ENCODE data around the gene DUSP5. TPM values are rescaled to one million over a fixed set of nuclear protein-coding genes. Genes with fewer than 3 reads are reported as not detected.
A peak's percentile ranks its signal among the peaks of the same experiment; 100 is the strongest.
"Not testable (repeated sequence)": the region's sequence is repeated elsewhere in the genome, so short reads cannot be mapped to it uniquely, and the experiment has no call there.

DUSP5 gene
- total RNA-seq, 6 donors from 2014 or later: 1.0 to 19.3 (median 10.0) TPM

DNA sequence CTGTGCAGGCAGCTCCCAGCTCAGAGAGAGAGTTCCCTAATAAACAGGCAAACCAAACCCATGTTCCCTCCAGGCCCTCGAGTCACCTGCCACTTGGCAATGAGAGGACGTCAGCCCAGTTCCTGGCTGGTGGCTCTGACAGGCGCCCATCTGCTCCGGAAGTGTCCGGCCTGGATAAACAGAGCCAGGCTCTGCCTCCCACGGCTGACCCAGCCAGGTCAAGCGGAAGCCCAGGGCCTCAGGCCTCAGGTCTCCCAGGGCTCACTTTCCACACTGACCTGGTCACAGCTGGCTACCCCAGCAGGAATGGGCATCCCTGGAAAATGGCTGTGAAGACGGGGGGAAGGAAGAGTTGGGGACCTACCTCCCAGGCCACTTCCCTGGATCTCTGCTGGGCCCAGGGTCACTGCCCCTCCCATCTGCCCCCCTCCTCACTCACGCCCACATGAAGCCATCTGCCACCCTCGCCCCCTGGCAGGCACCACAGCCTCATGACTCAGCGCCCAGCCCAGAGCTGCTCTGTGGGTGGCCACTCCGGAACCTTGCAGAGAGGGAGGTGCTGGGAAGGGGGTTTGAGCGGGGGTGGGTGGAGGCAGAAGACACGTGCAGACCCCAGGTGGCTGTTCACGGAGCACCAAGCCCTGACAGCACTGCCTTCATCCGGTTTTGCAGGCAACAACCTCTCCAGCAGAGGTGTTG is 37.4 kb upstream of the DUSP5 start:
- no peaks in the 10 kb centered on the region for H3K9me3 ChIP-seq
- 49 to 71% methylated on average over 1 to 14 of the region's 16 CpGs for WGBS, 2 donors
- H3K4me1 ChIP-seq: peaks cover 0 to 15% (median 9%) of the 10 kb centered on the region in 4 donors
- peak overlapping the region in 2 of 4 donors; percentile 21 to 46 for H3K27ac ChIP-seq
- ATAC-seq (ENCODE audit: low FRiP score in 2 of 2) (peak in 1 of 2 donors; percentile 16), DNase-seq (peak in 1 of 2 donors; percentile 31)
- no peaks in the 10 kb centered on the region for H3K27me3 ChIP-seq
- no peaks in the 10 kb centered on the region for H3K36me3 ChIP-seq
- TF ChIP-seq CTCF (IDR thresholded peaks at IDR 0.05) (no peak), POLR2AphosphoS5 (IDR thresholded peaks at IDR 0.05) (peak in 1 of 2 donors; percentile 54), EP300 (IDR thresholded peaks at IDR 0.05) (no peak)
- H3K4me3 ChIP-seq: no peak overlapping the region

DNA sequence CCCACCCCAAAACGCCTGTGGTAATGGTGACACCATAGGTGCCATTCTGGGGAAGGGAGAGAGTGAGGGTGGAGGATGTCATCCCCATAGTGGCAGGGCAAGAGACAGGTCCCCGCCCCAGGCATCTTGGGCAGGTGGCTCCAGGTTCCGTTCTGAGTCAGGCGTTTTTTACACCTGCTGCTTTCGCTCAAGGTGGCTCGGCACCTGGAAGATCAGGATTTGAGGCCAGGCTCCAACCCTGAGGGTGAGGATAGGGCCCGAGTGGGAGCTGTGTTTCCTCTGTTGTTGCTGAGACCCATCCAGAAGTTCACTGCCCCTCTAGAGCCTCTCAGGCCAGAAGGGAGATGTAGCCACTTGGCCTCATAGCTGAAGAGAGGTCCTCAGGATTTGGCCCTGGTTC is 36.6 kb upstream of the DUSP5 start:
- 86 to 91% methylated on average over 7 of the region's 7 CpGs for WGBS, 2 donors
- H3K9me3 ChIP-seq: no peaks in the 10 kb centered on the region
- DNase-seq (peak in 1 of 2 donors; percentile 12), ATAC-seq (ENCODE audit: low FRiP score in 2 of 2) (no peak)
- no peak for TF ChIP-seq POLR2AphosphoS5 (IDR thresholded peaks at IDR 0.05)
- TF ChIP-seq CTCF (IDR thresholded peaks at IDR 0.05): no peak
- TF ChIP-seq EP300 (IDR thresholded peaks at IDR 0.05): no peak
- no peak for TF ChIP-seq POLR2A (IDR thresholded peaks at IDR 0.05)
- H3K4me1 ChIP-seq: peaks cover 0 to 13% (median 9%) of the 10 kb centered on the region in 4 donors
- no peak overlapping the region for H3K27ac ChIP-seq
- no peak overlapping the region for H3K4me3 ChIP-seq
- H3K27me3 ChIP-seq: no peaks in the 10 kb centered on the region
- no peaks in the 10 kb centered on the region for H3K36me3 ChIP-seq

DNA sequence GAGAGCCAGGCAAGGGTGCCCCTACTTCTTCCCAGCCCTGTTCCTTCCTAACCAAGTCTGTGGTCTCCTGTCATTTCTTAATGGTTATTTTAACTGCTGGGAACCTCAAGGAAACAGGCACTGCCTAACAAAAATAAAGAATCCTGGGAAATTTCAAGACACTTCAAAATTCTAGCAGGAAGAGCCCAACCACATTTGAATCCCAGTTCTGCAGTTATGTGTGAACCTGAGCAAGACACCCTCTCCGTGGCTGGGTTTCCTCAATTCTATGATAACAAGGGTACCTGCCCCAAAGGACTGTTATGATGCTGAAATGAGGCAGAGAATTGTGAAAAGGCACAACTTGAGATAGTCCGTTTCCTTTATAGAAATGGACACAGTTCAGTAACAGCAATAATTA is 36.2 kb upstream of the DUSP5 start:
- DNase-seq (no peak), ATAC-seq (ENCODE audit: low FRiP score in 2 of 2) (no peak)
- Histone ChIP-seq H3K27me3 (no peaks in the 10 kb centered on the region), H3K4me1 (peaks cover 0 to 12% (median 9%) of the 10 kb centered on the region in 4 donors), H3K27ac (no peak overlapping the region), H3K9me3 (no peaks in the 10 kb centered on the region), H3K36me3 (no peaks in the 10 kb centered on the region), H3K4me3 (no peak overlapping the region)
- TF ChIP-seq CTCF (IDR thresholded peaks at IDR 0.05) (no peak), POLR2A (IDR thresholded peaks at IDR 0.05) (no peak), POLR2AphosphoS5 (IDR thresholded peaks at IDR 0.05) (no peak), EP300 (IDR thresholded peaks at IDR 0.05) (no peak)
- WGBS, 2 donors: 66 to 72% methylated on average over 2 of the region's 2 CpGs

- no peak for ATAC-seq (ENCODE audit: low FRiP score in 2 of 2)
- no peaks in the 10 kb centered on the region for H3K36me3 ChIP-seq
- H3K27me3 ChIP-seq: no peaks in the 10 kb centered on the region
- H3K27ac ChIP-seq: no peak overlapping the region
- no peak overlapping the region for H3K4me3 ChIP-seq
- peaks cover 0 to 12% (median 9%) of the 10 kb centered on the region in 4 donors for H3K4me1 ChIP-seq
- no peaks in the 10 kb centered on the region for H3K9me3 ChIP-seq
- WGBS, 2 donors: 90 to 93% methylated on average over 19 of the region's 19 CpGs
- peak in 1 of 2 donors; percentile 6 for DNase-seq
- TF ChIP-seq EP300 (IDR thresholded peaks at IDR 0.05) (no peak), POLR2AphosphoS5 (IDR thresholded peaks at IDR 0.05) (no peak), POLR2A (IDR thresholded peaks at IDR 0.05) (no peak), CTCF (IDR thresholded peaks at IDR 0.05) (no peak)
These were observed 35.3 kb upstream of the DUSP5 start for GRCh38 chr10:110462166-110463095.

GRCh38 chr10:110468258-110468657 is 29.4 kb upstream of the DUSP5 start:
- not testable (repeated sequence) for H3K9me3 ChIP-seq; H3K36me3 ChIP-seq; DNase-seq; H3K27me3 ChIP-seq; H3K4me3 ChIP-seq; H3K4me1 ChIP-seq; ATAC-seq (ENCODE audit: low FRiP score in 2 of 2); H3K27ac ChIP-seq
- WGBS, 2 donors: 94% methylated on average over 2 of the region's 2 CpGs

DNA sequence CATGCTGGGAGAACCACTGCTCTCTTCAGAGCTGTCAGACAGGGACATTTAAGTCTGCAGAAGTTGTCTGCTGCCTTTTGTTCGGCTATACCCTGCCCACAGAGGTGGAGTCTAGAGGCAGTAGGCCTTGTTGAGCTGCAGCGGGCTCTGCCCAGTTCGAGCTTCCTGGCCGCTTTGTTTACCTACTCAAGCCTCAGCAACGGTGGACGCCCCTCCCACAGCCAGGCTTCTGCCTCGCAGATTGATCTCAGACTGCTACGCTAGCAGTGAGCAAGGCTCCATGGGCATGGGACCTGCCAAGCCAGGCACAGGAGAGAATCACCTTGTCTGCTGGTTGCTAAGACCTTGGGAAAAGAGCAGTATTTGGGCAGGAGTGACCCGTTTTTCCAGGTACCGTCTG is 27.2 kb upstream of the DUSP5 start:
- H3K4me1 ChIP-seq; H3K9me3 ChIP-seq; H3K27me3 ChIP-seq; H3K27ac ChIP-seq; H3K36me3 ChIP-seq; DNase-seq; H3K4me3 ChIP-seq; ATAC-seq (ENCODE audit: low FRiP score in 2 of 2): not testable (repeated sequence)
- 73 to 80% methylated on average over 4 to 10 of the region's 10 CpGs for WGBS, 2 donors

Measured in upper lobe of left lung (tissue), 6 donors.